Activated naive CD4-positive, alpha-beta T cell (primary cell): Measurements from ENCODE around the gene RAI1.

Experiments used
- DNase-seq, 4 experiments: peaks; one replicate each; lab custom pipeline; 2025; lab: John Stamatoyannopoulos, UW

The RAI1 gene

GRCh38 chr17:17766077-17766743 is 85.0 kb downstream of the RAI1 start:
- no peak for DNase-seq

DNA sequence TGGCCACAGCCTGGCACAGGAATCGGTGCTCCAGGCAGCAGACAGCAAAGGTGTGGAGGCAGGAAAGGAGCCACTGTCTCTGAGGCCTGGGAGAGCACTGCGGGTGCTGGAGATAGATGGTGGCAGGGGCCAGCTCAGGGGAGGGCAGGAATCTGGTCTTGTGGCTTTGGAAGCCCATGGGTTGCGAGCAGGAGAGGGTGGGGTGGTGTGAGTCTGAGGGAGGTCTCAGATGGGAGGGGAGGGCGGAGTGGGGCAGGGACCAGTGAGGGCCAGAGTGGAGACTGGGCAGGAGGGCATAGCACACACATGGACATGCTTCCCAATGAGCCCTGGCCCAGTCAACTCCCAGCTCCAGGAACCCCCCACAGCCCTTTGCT is 85.5 kb downstream of the RAI1 start:
- no peak for DNase-seq

- DNase-seq = no peak
Measured at GRCh38 chr17:17767154-17767869, 86.1 kb downstream of the RAI1 start.

DNA sequence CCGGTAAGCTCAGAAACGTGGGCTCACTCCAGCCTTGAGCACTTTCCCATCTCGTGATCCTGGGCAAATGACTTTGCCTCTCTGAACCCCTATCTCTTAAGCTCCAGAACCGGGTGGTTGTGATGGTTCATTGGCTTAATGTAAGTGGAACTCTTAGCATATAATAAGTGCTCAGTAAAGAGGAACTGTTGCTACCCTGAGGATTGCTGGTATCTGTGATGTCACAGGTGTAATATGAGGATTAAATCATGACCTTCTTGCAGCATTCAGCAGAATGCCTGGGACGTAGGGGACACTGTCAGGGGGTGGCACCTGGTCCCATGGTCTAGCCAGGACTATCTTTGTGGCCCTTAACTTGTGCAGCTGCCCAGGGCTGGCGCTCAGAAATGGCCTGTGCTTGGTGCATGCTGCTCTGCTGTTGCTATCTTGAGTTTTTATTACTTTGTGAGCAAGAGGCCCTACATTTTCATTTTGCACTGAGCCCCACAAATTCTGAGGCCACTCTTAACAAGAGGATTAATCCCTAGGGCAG is 86.7 kb downstream of the RAI1 start:
- no peak for DNase-seq

DNA sequence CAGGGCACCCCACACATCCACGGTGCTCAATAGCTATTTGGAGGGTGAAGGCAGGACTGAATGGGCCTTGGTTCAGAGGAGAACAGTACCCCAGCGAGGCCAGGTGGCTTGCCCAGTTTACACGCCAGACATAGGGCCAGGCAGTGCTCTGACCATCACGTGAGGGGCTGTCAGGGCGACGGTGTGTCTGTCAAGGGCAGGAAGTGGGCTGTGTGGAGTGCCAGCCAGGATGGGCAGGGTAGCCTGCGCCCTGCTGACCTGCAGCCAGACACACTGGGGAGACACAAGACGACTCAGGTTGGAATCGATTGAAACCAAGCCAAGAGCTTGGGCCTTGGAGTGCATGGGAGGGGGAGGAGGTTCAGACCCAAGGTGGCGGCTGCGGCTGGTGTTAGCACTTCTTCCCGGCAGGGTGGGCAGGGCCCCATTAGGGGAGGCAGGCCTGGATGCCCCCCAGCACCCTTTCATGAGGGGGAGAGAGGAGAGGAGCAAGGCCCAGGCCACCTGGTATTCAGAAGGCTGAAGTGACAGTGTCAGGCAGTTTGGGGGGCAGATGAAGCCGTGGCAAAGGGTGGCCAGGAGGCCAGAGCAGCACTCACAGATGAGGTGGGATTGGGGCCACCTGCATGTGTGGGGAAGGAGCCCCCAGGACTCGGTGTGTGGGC is 87.3 kb downstream of the RAI1 start:
- no peak for DNase-seq

- DNase-seq = no peak
Measured at GRCh38 chr17:17769869-17770631, 88.8 kb downstream of the RAI1 start.

DNA sequence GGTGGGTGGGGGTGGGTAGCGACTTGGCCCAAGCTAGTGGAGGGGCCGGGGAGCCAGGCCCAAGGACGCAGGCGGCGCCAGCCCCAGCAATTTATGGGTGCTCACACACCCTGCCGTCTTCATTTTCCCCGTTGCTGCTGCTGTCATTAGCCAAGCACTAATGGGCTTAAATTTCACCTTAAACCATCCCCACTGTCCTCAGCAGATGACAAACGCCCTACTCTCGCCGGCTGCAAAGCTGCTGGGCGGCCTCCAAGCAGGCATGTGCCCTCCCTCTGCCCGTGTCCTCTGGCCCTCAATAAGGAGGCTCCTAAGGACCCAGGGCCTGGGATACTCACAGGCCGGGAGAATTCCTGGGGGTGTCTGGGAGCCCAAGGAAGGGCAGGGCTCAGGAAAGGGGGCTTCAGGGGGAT is 89.4 kb downstream of the RAI1 start:
- no peak for DNase-seq

GRCh38 chr17:17771498-17772201 is 90.4 kb downstream of the RAI1 start:
- no peak for DNase-seq

DNA sequence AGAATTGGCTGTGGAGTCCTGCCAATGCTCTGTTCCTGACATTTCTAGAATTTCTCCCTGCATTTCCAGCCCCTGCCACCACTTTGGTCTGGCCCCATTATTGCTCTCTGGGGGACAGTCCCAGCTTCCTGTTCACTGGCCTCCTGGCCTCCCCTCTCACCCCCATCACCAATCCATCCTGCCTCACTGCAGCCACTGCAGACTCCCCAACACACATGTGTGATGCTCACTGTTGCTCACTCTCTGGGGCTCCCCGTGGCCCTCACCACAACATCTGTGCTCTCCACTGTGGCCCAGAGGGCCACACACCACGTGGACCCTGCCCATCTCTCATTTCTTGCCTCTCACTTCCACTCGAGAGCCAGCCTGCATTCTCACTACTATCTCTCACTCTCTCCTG is 91.0 kb downstream of the RAI1 start:
- DNase-seq = no peak

- DNase-seq = no peak
Measured at GRCh38 chr17:17774009-17774881, 93.0 kb downstream of the RAI1 start.

DNA sequence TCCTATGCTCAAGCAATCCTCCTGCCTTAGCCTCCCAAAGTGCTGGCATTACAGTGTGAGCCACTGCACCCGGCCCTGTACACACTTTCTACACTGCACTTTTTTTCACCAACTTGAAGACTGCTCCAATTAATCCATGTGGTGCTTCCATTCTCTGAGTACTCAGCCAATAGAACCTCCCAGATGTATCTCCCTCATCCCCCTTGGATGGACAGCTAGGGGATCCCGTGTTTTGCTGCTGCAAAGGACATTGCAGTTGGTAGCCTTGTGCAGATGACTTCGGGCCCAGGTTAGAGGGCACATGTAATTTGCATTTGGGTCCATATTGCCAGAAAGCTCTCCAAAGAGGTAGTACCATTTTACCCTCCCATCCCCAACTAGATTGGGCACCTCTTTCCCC is 95.6 kb downstream of the RAI1 start:
- DNase-seq = no peak

DNA sequence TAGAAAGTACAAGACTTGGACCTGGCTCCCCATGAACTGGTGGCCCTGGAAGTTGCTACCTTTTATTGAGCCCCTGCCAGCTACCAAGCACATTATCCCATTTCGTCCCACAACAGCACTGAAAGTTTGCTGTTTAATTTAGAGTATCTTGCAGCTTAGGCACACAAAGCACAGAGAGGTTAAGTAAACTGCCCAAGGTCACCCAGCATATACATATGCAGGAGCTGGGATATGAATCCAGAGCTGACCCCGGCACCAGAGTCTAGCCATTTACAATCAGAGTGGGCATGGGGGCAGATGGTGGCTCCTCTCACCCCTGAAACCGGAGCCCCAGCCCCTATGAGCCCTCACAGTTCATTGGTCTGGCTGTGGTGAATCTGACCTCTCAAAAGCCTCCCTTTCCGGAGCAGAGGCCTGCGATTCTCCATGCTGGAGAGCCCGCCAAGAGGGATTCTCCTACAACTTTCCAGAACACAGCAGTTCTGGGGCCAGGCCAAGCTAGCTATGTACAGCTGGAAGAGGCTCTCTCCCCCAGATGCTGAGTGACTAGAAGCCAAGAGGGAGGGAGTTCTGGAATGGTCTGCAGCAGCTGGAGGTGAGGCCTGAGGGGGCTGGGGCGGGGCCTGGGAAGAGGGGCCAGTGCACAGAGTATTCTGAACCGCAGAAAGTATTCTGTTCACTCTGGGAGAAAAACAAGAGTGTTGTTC is 97.2 kb downstream of the RAI1 start:
- no peak for DNase-seq

DNA sequence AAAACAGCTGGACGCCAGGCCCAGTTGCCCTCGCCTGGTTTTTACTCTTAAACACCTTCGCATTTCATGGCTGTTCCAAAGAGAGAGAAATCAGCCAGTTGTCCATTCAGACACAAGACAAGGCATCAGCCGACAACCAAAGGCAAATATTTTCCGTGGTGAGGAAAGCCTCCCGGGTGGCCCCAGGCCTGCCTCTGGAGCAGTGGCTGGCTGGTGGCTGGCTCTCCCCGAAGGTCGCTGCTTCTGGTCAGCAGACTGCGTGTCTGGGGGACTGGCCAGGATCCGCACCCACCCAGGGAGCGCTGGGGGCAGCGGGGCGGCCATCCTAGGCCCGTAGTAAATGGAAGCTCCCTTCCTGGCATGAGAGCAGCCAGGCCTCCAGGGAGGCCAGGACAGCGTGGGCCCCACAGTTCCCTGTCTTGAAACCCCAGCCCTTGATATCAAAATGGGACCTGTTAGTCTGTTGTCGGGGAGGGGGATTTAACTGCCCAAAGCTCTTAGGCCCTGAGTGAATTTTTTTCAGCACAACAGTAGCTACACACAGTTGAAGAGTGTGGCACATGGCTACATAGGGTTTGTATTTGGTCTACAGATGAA is 97.9 kb downstream of the RAI1 start:
- DNase-seq = no peak

GRCh38 chr17:17780922-17781590 is 99.8 kb downstream of the RAI1 start:
- no peak for DNase-seq

DNA sequence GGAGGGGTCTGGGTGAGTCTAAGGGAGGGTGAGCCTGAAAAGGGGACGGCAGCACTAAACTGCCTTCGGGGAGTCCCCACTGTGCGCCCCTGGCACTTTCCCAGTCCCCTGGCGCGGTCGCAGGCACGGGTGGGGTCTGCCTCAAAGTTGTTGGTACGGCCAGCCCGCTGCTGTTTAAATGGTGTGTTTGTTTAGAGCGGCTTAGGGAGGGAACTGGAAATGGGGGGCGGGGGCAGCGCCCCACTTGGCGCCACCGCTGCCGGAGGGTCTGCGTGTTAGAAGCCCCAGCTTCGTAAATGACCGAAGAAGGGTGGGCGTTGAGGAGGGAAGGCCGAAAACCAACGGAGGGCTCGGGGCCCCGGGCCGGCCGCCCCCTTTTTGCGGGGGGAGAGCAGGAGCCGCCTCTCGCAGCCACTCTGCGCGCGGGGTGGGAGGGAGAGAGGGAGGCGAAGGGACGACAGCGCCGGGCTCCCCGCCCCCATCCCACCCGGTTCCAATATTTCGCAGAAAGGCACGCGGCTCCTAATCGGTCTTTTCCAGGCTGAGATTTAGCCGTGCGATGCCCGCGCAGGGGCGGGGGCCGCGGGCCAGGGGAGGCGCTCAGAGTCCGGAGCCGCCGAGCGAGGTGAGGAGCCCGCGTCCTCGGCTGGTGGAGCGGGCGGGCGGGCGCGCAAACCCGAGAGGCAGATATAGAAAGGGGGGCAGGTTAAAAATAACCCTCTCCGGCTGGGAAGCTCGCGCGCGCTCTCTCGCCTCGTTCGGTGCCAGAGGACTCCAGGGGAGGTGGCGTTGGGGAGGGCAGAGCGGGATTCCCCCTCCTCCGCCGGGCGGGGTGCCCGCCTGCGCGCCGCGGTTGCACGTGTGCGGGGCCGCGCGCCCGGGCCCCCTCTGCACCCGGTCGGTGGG is 100.6 kb downstream of the RAI1 start:
- peak in 1 of 4 experiments; percentile 24 for DNase-seq

GRCh38 chr17:17782523-17783115 is 101.4 kb downstream of the RAI1 start:
- peak in 1 of 4 experiments; percentile 35 for DNase-seq

DNA sequence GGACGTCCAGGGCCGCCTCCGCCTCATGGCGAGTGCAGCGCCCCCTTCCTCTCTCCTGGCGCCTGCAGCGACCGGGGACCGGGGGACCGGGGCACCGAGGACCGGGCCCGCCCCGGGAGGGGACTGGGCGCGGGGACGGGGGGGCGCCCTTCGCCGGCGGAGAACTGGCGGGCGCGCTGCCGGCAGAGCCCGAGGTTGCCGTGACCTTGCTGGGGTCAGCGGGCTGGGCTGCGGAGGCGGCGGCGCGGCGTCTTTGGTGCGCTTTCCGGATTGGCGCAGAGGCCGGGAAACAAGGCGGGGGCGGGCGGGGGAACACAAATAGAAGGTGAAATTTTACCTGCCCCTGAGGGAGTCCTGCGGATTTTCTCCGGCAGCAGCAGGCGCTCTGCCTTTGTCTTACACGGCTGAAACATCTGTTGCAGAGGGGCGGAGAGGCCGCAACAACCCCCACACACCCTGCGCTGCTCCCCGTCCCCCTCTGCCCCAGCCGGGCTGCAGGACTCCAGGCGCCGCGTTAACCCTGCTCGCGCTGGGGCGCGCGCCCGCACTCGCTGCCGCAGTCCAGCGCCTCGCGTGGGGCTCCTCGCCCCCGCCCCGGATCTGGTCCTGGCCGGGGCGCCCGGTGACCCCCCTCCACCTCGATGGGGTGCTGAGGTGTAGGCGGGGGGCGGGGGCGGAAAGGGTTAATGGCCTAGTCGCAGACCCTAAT is 102.0 kb downstream of the RAI1 start:
- peak in 2 of 4 experiments; percentile 33 to 49 for DNase-seq
